ENCODE measurements around the gene ROBO1. TPM values are rescaled to one million over a fixed set of nuclear protein-coding genes. Genes with fewer than 3 reads are reported as not detected.

The ROBO1 gene
- total and polyA plus RNA-seq, 2 experiments from 2014 or later, result 29.3 to 171 TPM

DNA sequence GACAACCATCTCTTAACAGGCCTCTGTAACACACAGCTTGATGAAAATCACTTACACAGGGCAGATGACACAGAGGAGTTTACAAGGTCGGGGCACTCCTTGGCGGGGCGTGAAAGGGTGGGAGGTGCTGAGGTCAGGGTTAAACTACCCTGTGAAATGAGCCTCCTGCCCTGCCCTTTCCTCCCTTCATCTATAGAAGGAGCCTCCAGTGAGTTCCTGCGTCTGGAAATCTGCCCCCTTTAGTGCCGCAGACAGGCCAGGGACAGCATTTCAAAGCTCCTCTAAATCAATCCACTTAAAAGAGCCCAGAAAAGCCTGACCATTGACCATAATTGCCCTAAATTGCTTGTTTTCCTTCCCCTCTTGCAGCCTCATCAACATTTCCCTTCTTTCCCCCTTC lies 1.9 kb downstream of the ROBO1 start:
- Histone ChIP-seq H3K4me1 (ENCODE audit: low read depth) (peaks cover 7% of the 10 kb centered on the region), H3K36me3 (no peaks in the 10 kb centered on the region), H3K27me3 (peaks cover 79% of the 10 kb centered on the region), H3K9me3 (ENCODE audit: low read depth) (no peaks in the 10 kb centered on the region), H3K27ac (no peak overlapping the region), H3K4me3 (peak overlapping the region; percentile 41)
- TF ChIP-seq, protein P1, sequence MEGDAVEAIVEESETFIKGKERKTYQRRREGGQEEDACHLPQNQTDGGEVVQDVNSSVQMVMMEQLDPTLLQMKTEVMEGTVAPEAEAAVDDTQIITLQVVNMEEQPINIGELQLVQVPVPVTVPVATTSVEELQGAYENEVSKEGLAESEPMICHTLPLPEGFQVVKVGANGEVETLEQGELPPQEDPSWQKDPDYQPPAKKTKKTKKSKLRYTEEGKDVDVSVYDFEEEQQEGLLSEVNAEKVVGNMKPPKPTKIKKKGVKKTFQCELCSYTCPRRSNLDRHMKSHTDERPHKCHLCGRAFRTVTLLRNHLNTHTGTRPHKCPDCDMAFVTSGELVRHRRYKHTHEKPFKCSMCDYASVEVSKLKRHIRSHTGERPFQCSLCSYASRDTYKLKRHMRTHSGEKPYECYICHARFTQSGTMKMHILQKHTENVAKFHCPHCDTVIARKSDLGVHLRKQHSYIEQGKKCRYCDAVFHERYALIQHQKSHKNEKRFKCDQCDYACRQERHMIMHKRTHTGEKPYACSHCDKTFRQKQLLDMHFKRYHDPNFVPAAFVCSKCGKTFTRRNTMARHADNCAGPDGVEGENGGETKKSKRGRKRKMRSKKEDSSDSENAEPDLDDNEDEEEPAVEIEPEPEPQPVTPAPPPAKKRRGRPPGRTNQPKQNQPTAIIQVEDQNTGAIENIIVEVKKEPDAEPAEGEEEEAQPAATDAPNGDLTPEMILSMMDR (IDR thresholded peaks at IDR 0.05; ENCODE audit: low read depth, low read length), result no peak
- DNase-seq (ENCODE audit: low read depth in 1 of 2, low spot score in 1 of 2), result no peak

DNA sequence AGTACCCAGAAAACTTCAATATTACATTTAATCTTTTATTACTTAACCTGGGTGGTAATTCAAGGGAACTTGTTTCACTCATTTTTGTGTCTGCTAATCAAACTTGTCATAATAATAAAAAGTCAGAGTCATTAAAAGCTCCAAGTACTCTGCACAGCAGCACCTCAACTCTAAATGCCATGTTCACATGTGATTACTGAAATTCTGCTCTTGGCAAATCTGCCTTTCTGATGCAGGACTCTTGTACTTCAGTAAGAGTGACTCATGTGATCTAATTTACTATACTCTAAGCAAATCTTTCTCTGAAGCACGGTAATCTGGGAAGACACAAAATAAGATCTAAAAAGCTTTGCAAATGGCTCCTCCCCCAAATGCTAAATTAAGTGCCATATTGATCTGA lies 6.4 kb downstream of the ROBO1 start:
- no peaks in the 10 kb centered on the region for H3K36me3 ChIP-seq
- H3K4me1 ChIP-seq (ENCODE audit: low read depth), result no peaks in the 10 kb centered on the region
- TF ChIP-seq, protein P1 (IDR thresholded peaks at IDR 0.05; ENCODE audit: low read depth, low read length), result no peak
- DNase-seq (ENCODE audit: low read depth in 1 of 2, low spot score in 1 of 2), result no peak
- no peak overlapping the region for H3K27ac ChIP-seq
- H3K4me3 ChIP-seq, result no peak overlapping the region
- peaks cover 49% of the 10 kb centered on the region for H3K27me3 ChIP-seq
- H3K9me3 ChIP-seq (ENCODE audit: low read depth), result no peaks in the 10 kb centered on the region

DNA sequence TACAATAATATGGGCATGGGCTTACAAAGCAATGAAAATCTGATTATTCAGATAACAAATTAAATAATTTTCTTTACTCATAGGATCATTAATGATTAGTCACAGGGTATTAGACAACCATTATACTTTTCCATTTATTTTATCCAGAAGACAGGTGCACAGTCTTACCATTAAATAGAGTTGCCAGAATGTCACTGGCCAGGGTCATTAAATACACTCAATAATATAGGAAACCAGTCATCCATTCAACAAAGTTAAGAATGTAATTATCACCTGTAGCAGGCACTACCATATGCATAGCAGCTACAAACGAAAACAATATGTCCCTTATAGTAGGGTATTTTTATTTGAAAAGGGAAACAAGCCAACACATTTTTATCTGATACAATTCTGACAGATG lies 16.1 kb downstream of the ROBO1 start:
- H3K9me3 ChIP-seq (ENCODE audit: low read depth), result no peaks in the 10 kb centered on the region
- no peaks in the 10 kb centered on the region for H3K4me1 ChIP-seq (ENCODE audit: low read depth)
- no peak for DNase-seq (ENCODE audit: low read depth in 1 of 2, low spot score in 1 of 2)
- H3K36me3 ChIP-seq, result no peaks in the 10 kb centered on the region
- H3K27me3 ChIP-seq, result no peaks in the 10 kb centered on the region
- H3K27ac ChIP-seq, result no peak overlapping the region
- H3K4me3 ChIP-seq, result no peak overlapping the region
- TF ChIP-seq, protein P1 (IDR thresholded peaks at IDR 0.05; ENCODE audit: low read depth, low read length), result no peak

DNA sequence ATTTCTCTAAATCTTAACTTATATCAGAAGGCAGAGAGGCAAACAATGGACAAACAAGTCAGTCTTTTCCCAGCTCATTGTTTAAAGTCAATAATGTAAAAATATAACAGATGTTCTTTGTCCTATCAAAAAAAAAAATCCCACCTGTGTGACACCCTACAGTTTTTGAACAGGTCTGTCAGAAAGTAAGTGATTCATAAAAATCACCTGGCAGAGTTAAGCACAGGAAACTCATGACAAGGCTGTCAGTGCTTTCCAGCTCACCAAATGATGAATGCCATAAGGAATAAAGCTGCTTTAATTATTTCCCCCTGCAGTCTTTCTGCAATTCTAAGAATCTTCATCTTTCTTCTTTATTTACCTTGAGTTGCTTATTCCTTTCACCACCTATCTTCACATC lies 30.3 kb downstream of the ROBO1 start:
- H3K36me3 ChIP-seq, result no peaks in the 10 kb centered on the region
- TF ChIP-seq, protein P1 (IDR thresholded peaks at IDR 0.05; ENCODE audit: low read depth, low read length), result no peak
- H3K9me3 ChIP-seq (ENCODE audit: low read depth), result peaks cover 3% of the 10 kb centered on the region
- H3K4me3 ChIP-seq, result no peak overlapping the region
- no peaks in the 10 kb centered on the region for H3K4me1 ChIP-seq (ENCODE audit: low read depth)
- H3K27me3 ChIP-seq, result no peaks in the 10 kb centered on the region
- H3K27ac ChIP-seq, result no peak overlapping the region
- no peak for DNase-seq (ENCODE audit: low read depth in 1 of 2, low spot score in 1 of 2)

DNA sequence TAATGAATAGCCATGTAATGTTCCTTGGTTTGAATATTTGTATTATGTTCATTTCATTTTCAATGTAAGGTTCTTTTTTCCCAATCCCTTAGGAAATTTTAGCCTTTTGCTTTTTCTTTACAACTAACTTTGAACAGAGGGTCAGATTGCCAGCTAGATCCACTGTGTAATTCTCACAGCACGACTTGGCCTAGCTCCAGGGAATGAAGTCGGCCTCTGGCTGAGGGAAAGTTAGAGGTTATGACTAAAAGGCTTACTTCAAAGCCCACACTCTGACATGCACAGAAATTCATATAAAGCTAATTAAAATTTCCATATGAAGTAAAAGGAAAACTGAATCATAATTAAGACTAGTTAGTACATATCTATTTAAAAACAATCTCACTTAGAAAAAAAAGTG lies 38.7 kb downstream of the ROBO1 start:
- peak; percentile 3 to 32 for DNase-seq (ENCODE audit: low read depth in 1 of 2, low spot score in 1 of 2)
- no peaks in the 10 kb centered on the region for H3K36me3 ChIP-seq
- H3K9me3 ChIP-seq (ENCODE audit: low read depth), result no peaks in the 10 kb centered on the region
- H3K4me3 ChIP-seq, result no peak overlapping the region
- no peaks in the 10 kb centered on the region for H3K4me1 ChIP-seq (ENCODE audit: low read depth)
- H3K27ac ChIP-seq, result no peak overlapping the region
- TF ChIP-seq, protein P1 (IDR thresholded peaks at IDR 0.05; ENCODE audit: low read depth, low read length), result no peak
- no peaks in the 10 kb centered on the region for H3K27me3 ChIP-seq

DNA sequence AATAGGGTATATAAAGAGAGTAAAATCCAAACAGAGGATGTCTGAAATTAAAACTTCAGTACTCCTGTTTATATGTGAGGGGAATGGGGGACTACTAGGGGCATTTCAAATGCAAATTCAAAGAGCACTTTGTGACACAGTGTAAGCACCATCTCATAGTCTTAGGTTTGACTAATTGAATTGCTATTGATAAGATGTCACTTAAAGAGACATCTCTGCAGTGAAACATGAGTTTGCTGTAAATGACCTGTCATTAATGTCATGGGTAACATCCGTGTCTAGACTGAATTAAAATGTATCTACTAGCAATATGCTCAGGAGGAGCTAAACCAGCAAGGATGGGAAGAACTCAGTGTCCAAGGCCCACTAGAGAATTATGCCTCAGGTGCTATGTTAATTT lies 41.0 kb downstream of the ROBO1 start:
- H3K4me1 ChIP-seq (ENCODE audit: low read depth), result no peaks in the 10 kb centered on the region

More for the DNA sequence above, 41.0 kb downstream of the ROBO1 start:
- no peaks in the 10 kb centered on the region for H3K36me3 ChIP-seq
- H3K4me3 ChIP-seq, result no peak overlapping the region
- no peaks in the 10 kb centered on the region for H3K9me3 ChIP-seq (ENCODE audit: low read depth)
- H3K27ac ChIP-seq, result no peak overlapping the region
- TF ChIP-seq, protein P1 (IDR thresholded peaks at IDR 0.05; ENCODE audit: low read depth, low read length), result no peak
- H3K27me3 ChIP-seq, result no peaks in the 10 kb centered on the region
- no peak for DNase-seq (ENCODE audit: low read depth in 1 of 2, low spot score in 1 of 2)

All from cardiac muscle cell (in vitro differentiated cells and primary cell).